C4-2B (cell line): ENCODE measurements around the gene PLAC9.

Experiments used
- ZFX ChIP-seq: fragments of 450-650 bp; IDR thresholded peaks from 2 replicates; pipeline ENCODE4 v1.6.1; 2017
- TF ChIP-seq, protein P1 (sequence below): fragments of 450-650 bp; conservative IDR thresholded peaks from 2 replicates; pipeline ENCODE4 v1.5.1; 2017; ENCODE audit warnings: mild to moderate bottlenecking

DNA sequence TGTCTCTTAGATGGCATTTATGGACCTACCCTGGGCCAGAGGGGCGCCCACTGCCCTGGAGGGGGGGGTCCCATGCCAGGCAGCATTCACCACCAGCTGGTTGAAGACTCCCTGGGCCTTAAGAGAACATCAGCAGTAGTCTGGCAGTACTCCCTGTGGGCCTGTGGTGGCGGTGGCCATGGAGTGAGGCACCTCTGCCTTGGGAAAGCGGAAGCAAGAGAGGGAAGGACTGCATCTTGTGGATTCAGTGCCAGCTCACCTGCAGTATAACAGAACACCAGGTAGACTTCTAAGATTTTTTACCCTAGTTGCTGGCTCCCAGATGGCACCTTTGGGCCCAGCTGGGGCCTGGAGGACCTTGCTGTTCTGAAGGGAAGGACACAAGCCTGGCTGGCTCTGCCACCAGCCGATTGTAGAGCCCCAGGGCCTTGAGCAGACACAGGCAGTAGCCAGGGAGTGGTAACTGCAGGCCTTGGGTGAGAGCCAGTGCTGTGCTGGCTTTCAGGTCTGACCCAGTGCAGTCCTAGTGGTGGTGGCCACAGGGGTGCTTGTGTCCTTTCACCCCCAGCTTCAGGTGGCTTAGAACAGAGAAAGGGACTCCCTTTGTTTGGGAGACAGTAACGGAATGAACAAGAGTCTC, 15.8 kb downstream of the PLAC9 start:
- TF ChIP-seq, protein P1, sequence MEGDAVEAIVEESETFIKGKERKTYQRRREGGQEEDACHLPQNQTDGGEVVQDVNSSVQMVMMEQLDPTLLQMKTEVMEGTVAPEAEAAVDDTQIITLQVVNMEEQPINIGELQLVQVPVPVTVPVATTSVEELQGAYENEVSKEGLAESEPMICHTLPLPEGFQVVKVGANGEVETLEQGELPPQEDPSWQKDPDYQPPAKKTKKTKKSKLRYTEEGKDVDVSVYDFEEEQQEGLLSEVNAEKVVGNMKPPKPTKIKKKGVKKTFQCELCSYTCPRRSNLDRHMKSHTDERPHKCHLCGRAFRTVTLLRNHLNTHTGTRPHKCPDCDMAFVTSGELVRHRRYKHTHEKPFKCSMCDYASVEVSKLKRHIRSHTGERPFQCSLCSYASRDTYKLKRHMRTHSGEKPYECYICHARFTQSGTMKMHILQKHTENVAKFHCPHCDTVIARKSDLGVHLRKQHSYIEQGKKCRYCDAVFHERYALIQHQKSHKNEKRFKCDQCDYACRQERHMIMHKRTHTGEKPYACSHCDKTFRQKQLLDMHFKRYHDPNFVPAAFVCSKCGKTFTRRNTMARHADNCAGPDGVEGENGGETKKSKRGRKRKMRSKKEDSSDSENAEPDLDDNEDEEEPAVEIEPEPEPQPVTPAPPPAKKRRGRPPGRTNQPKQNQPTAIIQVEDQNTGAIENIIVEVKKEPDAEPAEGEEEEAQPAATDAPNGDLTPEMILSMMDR = no peak
- no peak for TF ChIP-seq ZFX
